ENCODE data around the gene NRXN3. TPM values are rescaled to one million over a fixed set of nuclear protein-coding genes. Genes with fewer than 3 reads are reported as not detected.

The NRXN3 gene
- total and polyA plus RNA-seq, 2 donors (not counting 1 experiment from before 2014, with no cell fraction given) = 0.83 to 34.6 TPM

DNA sequence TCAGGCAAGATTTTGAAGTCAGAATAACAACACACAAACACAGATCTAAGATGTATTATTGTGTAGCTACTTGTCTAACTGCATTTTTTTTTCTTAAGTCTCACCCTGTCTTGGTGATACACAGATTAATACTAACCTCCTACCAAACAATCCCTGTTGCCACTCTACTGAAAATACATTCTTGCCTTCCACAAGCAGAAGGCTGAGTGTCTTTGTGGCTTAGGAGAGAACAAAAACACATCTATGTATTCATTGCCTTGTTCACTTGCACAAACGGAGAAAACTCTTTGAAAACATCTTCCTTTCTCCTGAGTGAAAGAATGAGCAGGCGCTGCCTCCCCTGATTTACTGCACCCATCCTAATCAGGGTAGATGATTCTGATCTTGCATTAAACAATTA is 1398.9 kb downstream of the NRXN3 start:
- Histone ChIP-seq H3K36me3 (ENCODE audit: control insufficient read depth, insufficient read depth, low read length) (no peaks in the 10 kb centered on the region), H2AFZ (ENCODE audit: low read length) (no peak overlapping the region), H3K27ac (ENCODE audit: insufficient read depth, low read length) (no peak overlapping the region), H4K20me1 (ENCODE audit: control insufficient read depth, extremely low read depth, insufficient read depth, low read length) (no peaks in the 10 kb centered on the region), H3K9me3 (ENCODE audit: control insufficient read depth, insufficient read depth, low read depth, low read length) (no peaks in the 10 kb centered on the region), H3K27me3 (ENCODE audit: control insufficient read depth, insufficient read depth, low read length) (no peaks in the 10 kb centered on the region), H3K79me2 (ENCODE audit: control insufficient read depth, insufficient read depth, low read length) (no peaks in the 10 kb centered on the region), H3K4me1 (ENCODE audit: control insufficient read depth, extremely low read depth, insufficient read depth, low read length) (no peaks in the 10 kb centered on the region), H3K9ac (ENCODE audit: insufficient read depth, low read length) (no peak overlapping the region), H3K4me2 (ENCODE audit: extremely low read depth, insufficient read depth, low read length) (no peak overlapping the region), H3K4me3 (replicated peaks in 1 of 4; ENCODE audit: control extremely low read depth in 1 of 4, insufficient read depth in 1 of 4, low read depth in 3 of 4, low read length in 4 of 4) (no peak overlapping the region)
- TF ChIP-seq EZH2 (IDR thresholded peaks at IDR 0.05; ENCODE audit: low read length, missing control alignments) (no peak), CTCF (conservative IDR thresholded peaks at IDR 0.05 in 1 of 2, IDR thresholded peaks at IDR 0.05 in 1 of 2; ENCODE audit: low read depth in 1 of 2, low read length in 2 of 2) (no peak)
- DNase-seq (ENCODE audit: low read depth in 2 of 2) = no peak

DNA sequence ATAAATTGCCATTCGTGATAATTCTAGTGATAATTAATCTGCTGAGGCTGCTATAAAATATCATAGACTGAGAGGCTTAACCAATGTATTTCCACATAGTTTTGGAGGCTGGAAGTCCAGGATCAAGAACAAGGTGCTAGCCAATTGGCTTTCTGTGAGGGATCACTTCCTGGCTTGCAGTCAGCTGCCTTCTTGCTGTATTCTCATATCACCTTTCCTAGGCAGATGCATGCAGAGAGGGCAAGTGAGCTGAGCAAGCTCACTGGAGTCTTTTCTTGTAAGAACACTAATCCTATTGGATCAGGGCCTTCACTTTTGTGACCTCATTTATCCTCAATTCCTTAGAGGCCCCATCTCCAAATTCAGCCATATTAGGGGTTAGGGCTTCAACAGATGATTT is 1400.5 kb downstream of the NRXN3 start:
- H3K4me2 ChIP-seq (ENCODE audit: extremely low read depth, insufficient read depth, low read length) = no peak overlapping the region
- no peaks in the 10 kb centered on the region for H3K4me1 ChIP-seq (ENCODE audit: control insufficient read depth, extremely low read depth, insufficient read depth, low read length)
- no peaks in the 10 kb centered on the region for H4K20me1 ChIP-seq (ENCODE audit: control insufficient read depth, extremely low read depth, insufficient read depth, low read length)
- no peaks in the 10 kb centered on the region for H3K27me3 ChIP-seq (ENCODE audit: control insufficient read depth, insufficient read depth, low read length)
- DNase-seq (ENCODE audit: low read depth in 2 of 2) = no peak
- no peak overlapping the region for H3K27ac ChIP-seq (ENCODE audit: insufficient read depth, low read length)
- no peaks in the 10 kb centered on the region for H3K9me3 ChIP-seq (ENCODE audit: control insufficient read depth, insufficient read depth, low read depth, low read length)
- no peak overlapping the region for H3K9ac ChIP-seq (ENCODE audit: insufficient read depth, low read length)
- no peak overlapping the region for H2AFZ ChIP-seq (ENCODE audit: low read length)
- H3K79me2 ChIP-seq (ENCODE audit: control insufficient read depth, insufficient read depth, low read length) = no peaks in the 10 kb centered on the region
- TF ChIP-seq EZH2 (IDR thresholded peaks at IDR 0.05; ENCODE audit: low read length, missing control alignments) (no peak), CTCF (conservative IDR thresholded peaks at IDR 0.05 in 1 of 2, IDR thresholded peaks at IDR 0.05 in 1 of 2; ENCODE audit: low read depth in 1 of 2, low read length in 2 of 2) (no peak)
- H3K36me3 ChIP-seq (ENCODE audit: control insufficient read depth, insufficient read depth, low read length) = no peaks in the 10 kb centered on the region
- H3K4me3 ChIP-seq (replicated peaks in 1 of 4; ENCODE audit: control extremely low read depth in 1 of 4, insufficient read depth in 1 of 4, low read depth in 3 of 4, low read length in 4 of 4) = no peak overlapping the region

DNA sequence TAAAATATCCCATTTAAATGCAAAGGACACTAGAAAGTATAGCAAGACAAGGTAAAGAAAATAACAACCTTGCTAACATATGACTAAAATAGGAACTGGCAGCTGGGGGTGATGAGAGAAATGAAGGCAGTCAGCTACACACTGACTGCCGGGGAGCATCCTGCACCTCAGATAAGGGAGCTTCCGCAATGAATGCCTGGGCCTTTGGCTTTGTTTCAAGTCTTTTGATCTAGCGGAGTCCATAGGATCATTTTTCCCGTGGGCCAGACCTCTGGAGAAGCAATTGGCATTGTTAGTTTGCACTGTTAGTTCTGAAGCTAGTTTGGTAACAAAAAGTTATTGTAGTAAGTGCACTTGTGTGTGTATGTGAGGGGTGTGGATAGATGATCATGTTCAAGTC is 1401.2 kb downstream of the NRXN3 start:
- H3K4me1 ChIP-seq (ENCODE audit: control insufficient read depth, extremely low read depth, insufficient read depth, low read length) = no peaks in the 10 kb centered on the region
- H2AFZ ChIP-seq (ENCODE audit: low read length) = no peak overlapping the region
- H3K4me2 ChIP-seq (ENCODE audit: extremely low read depth, insufficient read depth, low read length) = no peak overlapping the region
- no peaks in the 10 kb centered on the region for H3K9me3 ChIP-seq (ENCODE audit: control insufficient read depth, insufficient read depth, low read depth, low read length)
- no peak for DNase-seq (ENCODE audit: low read depth in 2 of 2)
- no peak overlapping the region for H3K9ac ChIP-seq (ENCODE audit: insufficient read depth, low read length)
- H3K4me3 ChIP-seq (replicated peaks in 1 of 4; ENCODE audit: control extremely low read depth in 1 of 4, insufficient read depth in 1 of 4, low read depth in 3 of 4, low read length in 4 of 4) = no peak overlapping the region
- H3K27me3 ChIP-seq (ENCODE audit: control insufficient read depth, insufficient read depth, low read length) = no peaks in the 10 kb centered on the region
- no peaks in the 10 kb centered on the region for H3K79me2 ChIP-seq (ENCODE audit: control insufficient read depth, insufficient read depth, low read length)
- H4K20me1 ChIP-seq (ENCODE audit: control insufficient read depth, extremely low read depth, insufficient read depth, low read length) = no peaks in the 10 kb centered on the region
- H3K27ac ChIP-seq (ENCODE audit: insufficient read depth, low read length) = no peak overlapping the region
- TF ChIP-seq EZH2 (IDR thresholded peaks at IDR 0.05; ENCODE audit: low read length, missing control alignments) (no peak), CTCF (conservative IDR thresholded peaks at IDR 0.05 in 1 of 2, IDR thresholded peaks at IDR 0.05 in 1 of 2; ENCODE audit: low read depth in 1 of 2, low read length in 2 of 2) (no peak)
- no peaks in the 10 kb centered on the region for H3K36me3 ChIP-seq (ENCODE audit: control insufficient read depth, insufficient read depth, low read length)

All from fibroblast of lung (primary cell).